HL-60 (cell line): ENCODE measurements around the gene COX14.

Source experiments
- POLR2AphosphoS5 ChIP-seq: IDR thresholded peaks from 2 replicates; pipeline ENCODE4 v1.6.1; 2012; ENCODE audit warnings: low read depth
- TF ChIP-seq, protein P1 (sequence below): IDR thresholded peaks from one replicate; pipeline ENCODE4 v1.5.1; 2011; ENCODE audit warnings: low read length, control low read depth, inconsistent platforms; ENCODE audit not compliant: insufficient read depth
- TF ChIP-seq, protein P2 (sequence below): IDR thresholded peaks from 2 replicates; pipeline ENCODE4 v1.6.1; 2012; ENCODE audit warnings: low read depth; ENCODE audit not compliant: insufficient replicate concordance

DNA sequence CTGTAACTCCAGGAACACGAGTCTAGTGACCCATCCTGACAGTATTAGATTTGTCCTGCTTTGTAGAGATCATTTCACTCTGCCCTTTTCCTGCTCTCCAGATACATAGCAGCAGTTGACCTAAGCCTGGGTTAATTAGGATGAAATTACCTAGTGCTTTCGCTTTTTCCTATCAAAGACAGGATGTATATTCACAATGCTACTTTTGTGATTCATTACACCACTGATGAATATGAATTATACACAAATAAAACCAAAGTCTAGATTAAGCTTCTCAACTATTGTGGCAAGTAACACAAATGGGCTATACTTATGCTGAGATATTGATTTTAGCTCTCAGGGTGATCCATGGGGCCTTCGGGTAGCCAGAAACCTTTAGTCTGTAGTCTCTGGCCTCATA is 37.3 kb downstream of the COX14 start:
- TF ChIP-seq, protein P1, sequence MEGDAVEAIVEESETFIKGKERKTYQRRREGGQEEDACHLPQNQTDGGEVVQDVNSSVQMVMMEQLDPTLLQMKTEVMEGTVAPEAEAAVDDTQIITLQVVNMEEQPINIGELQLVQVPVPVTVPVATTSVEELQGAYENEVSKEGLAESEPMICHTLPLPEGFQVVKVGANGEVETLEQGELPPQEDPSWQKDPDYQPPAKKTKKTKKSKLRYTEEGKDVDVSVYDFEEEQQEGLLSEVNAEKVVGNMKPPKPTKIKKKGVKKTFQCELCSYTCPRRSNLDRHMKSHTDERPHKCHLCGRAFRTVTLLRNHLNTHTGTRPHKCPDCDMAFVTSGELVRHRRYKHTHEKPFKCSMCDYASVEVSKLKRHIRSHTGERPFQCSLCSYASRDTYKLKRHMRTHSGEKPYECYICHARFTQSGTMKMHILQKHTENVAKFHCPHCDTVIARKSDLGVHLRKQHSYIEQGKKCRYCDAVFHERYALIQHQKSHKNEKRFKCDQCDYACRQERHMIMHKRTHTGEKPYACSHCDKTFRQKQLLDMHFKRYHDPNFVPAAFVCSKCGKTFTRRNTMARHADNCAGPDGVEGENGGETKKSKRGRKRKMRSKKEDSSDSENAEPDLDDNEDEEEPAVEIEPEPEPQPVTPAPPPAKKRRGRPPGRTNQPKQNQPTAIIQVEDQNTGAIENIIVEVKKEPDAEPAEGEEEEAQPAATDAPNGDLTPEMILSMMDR, result no peak
- TF ChIP-seq, protein P2, sequence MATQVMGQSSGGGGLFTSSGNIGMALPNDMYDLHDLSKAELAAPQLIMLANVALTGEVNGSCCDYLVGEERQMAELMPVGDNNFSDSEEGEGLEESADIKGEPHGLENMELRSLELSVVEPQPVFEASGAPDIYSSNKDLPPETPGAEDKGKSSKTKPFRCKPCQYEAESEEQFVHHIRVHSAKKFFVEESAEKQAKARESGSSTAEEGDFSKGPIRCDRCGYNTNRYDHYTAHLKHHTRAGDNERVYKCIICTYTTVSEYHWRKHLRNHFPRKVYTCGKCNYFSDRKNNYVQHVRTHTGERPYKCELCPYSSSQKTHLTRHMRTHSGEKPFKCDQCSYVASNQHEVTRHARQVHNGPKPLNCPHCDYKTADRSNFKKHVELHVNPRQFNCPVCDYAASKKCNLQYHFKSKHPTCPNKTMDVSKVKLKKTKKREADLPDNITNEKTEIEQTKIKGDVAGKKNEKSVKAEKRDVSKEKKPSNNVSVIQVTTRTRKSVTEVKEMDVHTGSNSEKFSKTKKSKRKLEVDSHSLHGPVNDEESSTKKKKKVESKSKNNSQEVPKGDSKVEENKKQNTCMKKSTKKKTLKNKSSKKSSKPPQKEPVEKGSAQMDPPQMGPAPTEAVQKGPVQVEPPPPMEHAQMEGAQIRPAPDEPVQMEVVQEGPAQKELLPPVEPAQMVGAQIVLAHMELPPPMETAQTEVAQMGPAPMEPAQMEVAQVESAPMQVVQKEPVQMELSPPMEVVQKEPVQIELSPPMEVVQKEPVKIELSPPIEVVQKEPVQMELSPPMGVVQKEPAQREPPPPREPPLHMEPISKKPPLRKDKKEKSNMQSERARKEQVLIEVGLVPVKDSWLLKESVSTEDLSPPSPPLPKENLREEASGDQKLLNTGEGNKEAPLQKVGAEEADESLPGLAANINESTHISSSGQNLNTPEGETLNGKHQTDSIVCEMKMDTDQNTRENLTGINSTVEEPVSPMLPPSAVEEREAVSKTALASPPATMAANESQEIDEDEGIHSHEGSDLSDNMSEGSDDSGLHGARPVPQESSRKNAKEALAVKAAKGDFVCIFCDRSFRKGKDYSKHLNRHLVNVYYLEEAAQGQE, result no peak
- no peak for TF ChIP-seq POLR2AphosphoS5
